ENCODE results near the gene MPZL1.
A peak's percentile ranks its signal among the peaks of the same experiment; 100 is the strongest.
"Not testable (repeated sequence)": the region's sequence is repeated elsewhere in the genome, so short reads cannot be mapped to it uniquely, and the experiment has no call there.

Gene MPZL1

DNA sequence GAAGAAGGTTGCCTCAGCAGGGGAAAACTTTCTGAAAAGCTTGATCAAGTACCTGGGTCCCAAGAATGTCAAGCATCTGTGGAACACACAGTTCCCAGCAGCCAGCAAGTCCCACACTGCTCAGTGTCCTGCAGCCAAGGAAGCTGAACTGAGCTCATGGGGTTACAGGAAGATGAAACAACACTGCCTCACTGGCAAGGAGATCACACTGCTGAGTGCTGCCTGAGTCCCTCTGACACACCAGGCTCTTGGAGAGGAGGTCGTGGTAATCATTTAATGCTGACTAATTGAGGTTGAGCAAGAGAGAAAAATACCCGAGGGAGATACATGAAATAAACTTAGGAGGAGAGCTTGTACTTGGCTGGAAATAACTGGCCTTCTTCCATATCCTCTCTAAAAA, 75.2 kb downstream of the MPZL1 start:
- intact Hi-C loops (cut with micrococcal nuclease): no loop called here
- Mint-ChIP-seq H3K9me3 (no peaks in the 10 kb centered on the region), H3K36me3 (ENCODE audit: low read depth) (peaks cover 6% of the 10 kb centered on the region), H3K4me1 (ENCODE audit: low read depth) (peaks cover 10% of the 10 kb centered on the region), H3K4me3 (no peak overlapping the region), H3K27me3 (no peaks in the 10 kb centered on the region), H3K27ac (peak overlapping the region; percentile 58)

DNA sequence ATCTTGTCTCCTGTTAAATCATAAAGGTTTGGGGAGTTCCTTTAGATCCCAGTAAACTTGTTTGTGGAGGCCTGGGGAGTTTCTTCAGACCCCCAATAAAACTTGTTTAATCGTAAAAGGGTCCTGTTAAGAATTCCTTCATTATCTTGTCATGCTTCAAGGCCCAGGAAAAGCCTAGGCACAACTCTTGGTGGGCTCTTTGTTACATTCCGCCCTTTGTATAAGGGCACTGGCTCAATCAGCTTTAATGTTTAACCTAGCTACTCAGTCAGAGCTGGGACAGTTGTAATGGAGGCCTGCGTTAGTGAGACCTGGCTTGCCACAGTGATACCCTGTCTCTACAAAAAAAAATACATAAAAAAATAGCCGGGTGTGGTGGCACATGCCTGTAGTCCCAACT, 77.2 kb downstream of the MPZL1 start:
- Mint-ChIP-seq H3K36me3 (ENCODE audit: low read depth) (no peaks in the 10 kb centered on the region), H3K4me1 (ENCODE audit: low read depth) (peaks cover 14% of the 10 kb centered on the region), H3K27ac (no peak overlapping the region), H3K9me3 (no peaks in the 10 kb centered on the region), H3K27me3 (no peaks in the 10 kb centered on the region), H3K4me3 (no peak overlapping the region)
- intact Hi-C loops (cut with micrococcal nuclease): no loop called here

DNA sequence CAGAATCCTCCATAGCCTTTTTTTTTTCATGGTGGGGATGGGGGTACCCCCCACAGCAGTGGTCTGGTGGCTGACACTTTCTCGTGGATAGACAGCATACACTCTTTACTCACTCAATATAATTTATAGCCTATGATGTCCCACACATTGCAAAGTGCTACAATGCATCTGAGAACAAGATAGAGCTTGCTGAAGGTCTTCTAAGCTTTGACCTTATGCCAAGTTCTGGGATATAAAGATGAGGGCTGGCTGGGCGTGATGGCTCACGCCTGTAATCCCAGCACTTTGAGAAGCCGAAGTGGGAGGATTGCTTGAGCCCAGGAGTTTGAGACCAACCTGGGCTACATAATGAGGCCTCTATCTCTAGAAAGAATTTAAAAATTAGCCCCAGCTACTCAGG, 78.0 kb downstream of the MPZL1 start:
- no peaks in the 10 kb centered on the region for H3K36me3 Mint-ChIP-seq (ENCODE audit: low read depth)
- intact Hi-C loops (cut with micrococcal nuclease): no loop called here
- H3K9me3 Mint-ChIP-seq: no peaks in the 10 kb centered on the region
- H3K27me3 Mint-ChIP-seq: no peaks in the 10 kb centered on the region
- H3K4me3 Mint-ChIP-seq: no peak overlapping the region
- no peak overlapping the region for H3K27ac Mint-ChIP-seq
- H3K4me1 Mint-ChIP-seq (ENCODE audit: low read depth): peaks cover 21% of the 10 kb centered on the region

DNA sequence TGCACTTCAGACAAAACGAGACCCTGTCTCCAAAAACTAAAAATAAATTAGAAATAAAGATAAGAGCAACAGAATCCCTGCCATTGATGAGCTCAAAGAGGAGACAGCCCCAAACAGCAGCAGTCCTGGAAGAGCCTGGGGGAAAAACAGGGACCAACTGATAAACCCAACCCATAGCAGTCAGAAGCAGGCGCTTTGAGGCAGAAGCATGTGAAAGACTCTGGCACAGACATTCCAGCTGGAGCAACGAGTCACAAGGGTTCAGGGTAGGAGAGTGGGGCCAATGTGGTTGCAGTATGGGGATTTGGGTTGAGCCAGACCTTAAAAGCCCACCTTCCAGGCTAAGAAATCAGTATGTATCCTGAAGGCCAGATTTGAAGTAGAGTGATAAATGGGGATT, 78.5 kb downstream of the MPZL1 start:
- Mint-ChIP-seq H3K9me3 (no peaks in the 10 kb centered on the region), H3K4me1 (ENCODE audit: low read depth) (peaks cover 26% of the 10 kb centered on the region), H3K36me3 (ENCODE audit: low read depth) (no peaks in the 10 kb centered on the region), H3K27me3 (no peaks in the 10 kb centered on the region), H3K27ac (no peak overlapping the region), H3K4me3 (no peak overlapping the region)
- intact Hi-C loops (cut with micrococcal nuclease): no loop called here

DNA sequence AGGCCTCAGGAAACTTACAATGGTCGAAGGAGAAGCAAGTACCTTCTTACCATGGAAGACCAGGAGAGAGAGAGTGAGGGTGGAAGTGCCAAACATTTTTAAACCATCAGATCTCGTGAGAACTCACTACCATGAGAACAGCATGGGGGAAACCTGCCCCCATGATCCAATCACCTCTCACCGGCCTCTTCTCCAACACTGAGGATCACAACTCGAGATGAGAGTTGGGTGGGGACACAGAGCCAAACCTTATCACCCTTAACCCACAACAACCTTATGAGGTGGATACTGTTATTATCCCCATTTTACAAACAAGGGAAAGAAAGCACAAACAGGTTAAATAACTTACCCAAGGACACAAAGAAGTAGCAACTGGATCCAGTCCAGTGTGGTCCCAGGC, 80.5 kb downstream of the MPZL1 start:
- intact Hi-C loops (cut with micrococcal nuclease): no loop called here
- Mint-ChIP-seq H3K27ac (no peak overlapping the region), H3K36me3 (ENCODE audit: low read depth) (no peaks in the 10 kb centered on the region), H3K27me3 (no peaks in the 10 kb centered on the region), H3K4me3 (no peak overlapping the region), H3K4me1 (ENCODE audit: low read depth) (peaks cover 24% of the 10 kb centered on the region), H3K9me3 (no peaks in the 10 kb centered on the region)

DNA sequence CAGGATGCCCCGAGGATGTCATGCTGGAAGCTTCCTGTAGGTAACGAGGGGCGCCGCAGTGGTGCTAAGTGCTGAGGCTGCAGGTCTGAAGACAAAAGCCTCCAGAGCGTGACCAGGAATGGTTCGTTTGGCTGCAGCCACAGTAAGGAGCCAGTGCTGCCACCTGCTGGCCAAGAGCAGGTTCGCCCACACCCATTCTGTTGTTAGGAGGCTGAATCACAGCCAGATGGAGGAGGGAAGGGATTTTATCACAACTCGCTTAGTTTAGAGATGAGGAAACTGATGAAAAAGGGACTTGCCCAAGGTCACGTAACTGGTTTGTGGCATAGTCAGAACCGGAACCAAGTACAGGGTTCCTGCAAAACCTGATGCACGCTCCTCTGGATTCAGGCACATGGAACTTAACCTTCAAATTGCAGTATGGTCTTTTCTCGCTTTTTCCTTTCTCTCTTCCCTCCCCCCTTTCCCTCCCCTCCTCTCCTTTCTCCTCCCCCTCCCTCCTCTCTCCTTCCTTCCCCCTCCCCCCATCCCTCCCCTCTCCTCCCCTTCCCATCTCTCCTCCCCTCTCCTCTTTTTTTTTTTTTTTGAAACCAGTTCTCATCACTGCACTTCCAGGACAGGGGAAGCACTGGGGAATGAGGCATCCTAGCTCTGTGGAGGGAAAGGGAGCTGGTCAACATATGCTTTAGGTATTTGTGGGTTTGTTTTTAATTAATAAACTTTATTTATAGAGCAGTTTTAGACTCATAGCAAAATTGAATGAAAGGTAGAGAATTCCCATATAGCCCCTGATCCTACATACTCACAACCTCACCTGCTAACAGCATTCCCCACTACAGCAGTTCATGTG, 81.8 kb downstream of the MPZL1 start:
- Mint-ChIP-seq H3K4me3 (peak overlapping the region; percentile 55), H3K27ac (peak overlapping the region; percentile 9), H3K27me3 (no peaks in the 10 kb centered on the region), H3K9me3 (no peaks in the 10 kb centered on the region), H3K36me3 (ENCODE audit: low read depth) (no peaks in the 10 kb centered on the region), H3K4me1 (ENCODE audit: low read depth) (peaks cover 22% of the 10 kb centered on the region)
- intact Hi-C loops (cut with micrococcal nuclease): loop anchor here (1.0 kb wide), 1 partner anchor 81 kb away; no protein-coding TSS in a partner anchor

DNA sequence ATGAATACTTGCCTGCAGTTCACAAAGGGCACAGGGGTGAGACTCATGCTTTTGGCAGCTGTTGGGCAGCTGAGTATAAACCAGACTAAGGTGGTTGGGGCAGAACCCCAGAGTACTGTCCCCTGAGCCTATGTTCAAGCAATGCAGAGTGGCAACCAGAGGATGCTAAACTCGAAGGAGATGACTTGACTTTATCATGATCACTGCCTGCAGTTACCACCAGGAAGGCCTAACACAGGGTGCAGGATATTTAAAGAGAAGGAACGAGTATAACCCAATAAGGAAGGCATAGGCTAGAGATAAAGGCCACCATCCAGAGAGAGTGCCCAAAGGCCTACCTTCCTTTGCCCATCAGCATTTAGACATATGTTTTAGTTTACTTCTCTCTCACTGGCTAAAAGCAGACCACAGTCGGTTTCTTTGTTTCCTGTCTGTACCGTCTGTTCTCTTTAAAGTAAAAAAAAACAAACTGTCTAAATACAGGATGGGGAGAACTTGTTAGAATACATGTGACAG, 83.3 kb downstream of the MPZL1 start:
- no peak overlapping the region for H3K4me3 Mint-ChIP-seq
- H3K4me1 Mint-ChIP-seq (ENCODE audit: low read depth): peaks cover 22% of the 10 kb centered on the region
- peak overlapping the region; percentile 9 for H3K27ac Mint-ChIP-seq
- H3K27me3 Mint-ChIP-seq: no peaks in the 10 kb centered on the region
- no peaks in the 10 kb centered on the region for H3K36me3 Mint-ChIP-seq (ENCODE audit: low read depth)
- H3K9me3 Mint-ChIP-seq: no peaks in the 10 kb centered on the region
- intact Hi-C loops (cut with micrococcal nuclease): no loop called here

DNA sequence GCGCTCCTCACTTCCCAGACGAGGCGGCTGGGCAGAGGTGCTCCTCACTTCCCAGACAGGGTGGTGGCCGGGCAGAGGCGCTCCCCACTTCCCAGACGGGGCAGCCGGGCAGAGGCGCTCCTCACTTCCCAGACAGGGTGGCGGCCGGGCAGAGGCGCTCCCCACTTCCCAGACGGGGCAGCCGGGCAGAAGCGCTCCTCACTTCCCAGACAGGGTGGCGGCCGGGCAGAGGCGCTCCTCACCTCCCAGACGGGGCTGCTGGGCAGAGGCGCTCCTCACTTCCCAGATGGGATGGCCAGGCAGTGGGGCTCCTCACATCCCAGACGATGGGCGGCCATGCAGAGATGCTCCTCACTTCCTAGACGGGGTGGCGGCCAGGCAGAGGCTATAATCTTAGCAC, 84.5 kb downstream of the MPZL1 start:
- H3K27ac Mint-ChIP-seq; H3K36me3 Mint-ChIP-seq (ENCODE audit: low read depth); H3K27me3 Mint-ChIP-seq; H3K4me3 Mint-ChIP-seq; H3K9me3 Mint-ChIP-seq; intact Hi-C loops (cut with micrococcal nuclease): not testable (repeated sequence)
- H3K4me1 Mint-ChIP-seq (ENCODE audit: low read depth): peaks cover 22% of the 10 kb centered on the region

DNA sequence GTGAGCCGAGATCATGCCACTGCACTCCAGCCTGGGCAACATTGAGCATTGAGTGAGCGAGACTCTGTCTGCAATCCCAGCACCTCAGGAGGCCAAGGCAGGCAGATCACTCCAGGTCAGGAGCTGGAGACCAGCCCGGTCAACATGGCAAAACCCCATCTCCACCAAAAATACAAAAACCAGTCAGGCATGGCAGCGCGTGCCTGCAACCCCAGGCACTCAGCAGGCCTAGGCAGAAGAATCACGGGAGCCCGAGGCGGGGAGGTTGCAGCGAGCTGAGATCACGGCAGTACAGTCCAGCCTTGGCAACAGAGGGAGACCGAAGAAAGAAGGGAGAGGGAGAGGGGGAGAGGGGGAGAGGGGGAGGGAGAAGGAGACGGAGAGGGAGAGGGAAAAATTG, 84.9 kb downstream of the MPZL1 start:
- H3K27me3 Mint-ChIP-seq; H3K27ac Mint-ChIP-seq; H3K9me3 Mint-ChIP-seq; H3K36me3 Mint-ChIP-seq (ENCODE audit: low read depth); H3K4me3 Mint-ChIP-seq; intact Hi-C loops (cut with micrococcal nuclease): not testable (repeated sequence)
- peaks cover 22% of the 10 kb centered on the region for H3K4me1 Mint-ChIP-seq (ENCODE audit: low read depth)

DNA sequence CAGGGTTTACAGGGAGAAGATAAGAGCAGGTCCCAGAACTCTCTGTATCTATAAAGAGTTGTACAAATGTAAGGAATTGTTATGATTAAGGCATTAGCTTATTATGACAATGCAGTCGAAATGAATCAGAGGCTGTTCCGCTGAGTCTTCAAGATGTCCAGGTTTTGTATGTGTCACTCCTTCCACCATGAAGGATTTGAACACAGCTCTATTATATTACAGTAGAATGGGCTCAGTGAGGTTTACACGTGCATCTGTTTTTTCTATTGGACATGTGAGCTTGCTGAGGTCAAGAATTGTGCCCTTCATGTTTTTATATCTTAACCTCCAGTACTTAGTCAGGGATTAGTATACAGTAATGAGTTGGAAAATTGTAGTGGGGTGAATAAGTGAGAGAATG, 86.3 kb downstream of the MPZL1 start:
- Mint-ChIP-seq H3K36me3 (ENCODE audit: low read depth) (no peaks in the 10 kb centered on the region), H3K9me3 (peaks cover 13% of the 10 kb centered on the region), H3K4me1 (ENCODE audit: low read depth) (peaks cover 21% of the 10 kb centered on the region), H3K27ac (no peak overlapping the region), H3K27me3 (no peaks in the 10 kb centered on the region), H3K4me3 (no peak overlapping the region)
- intact Hi-C loops (cut with micrococcal nuclease): no loop called here

DNA sequence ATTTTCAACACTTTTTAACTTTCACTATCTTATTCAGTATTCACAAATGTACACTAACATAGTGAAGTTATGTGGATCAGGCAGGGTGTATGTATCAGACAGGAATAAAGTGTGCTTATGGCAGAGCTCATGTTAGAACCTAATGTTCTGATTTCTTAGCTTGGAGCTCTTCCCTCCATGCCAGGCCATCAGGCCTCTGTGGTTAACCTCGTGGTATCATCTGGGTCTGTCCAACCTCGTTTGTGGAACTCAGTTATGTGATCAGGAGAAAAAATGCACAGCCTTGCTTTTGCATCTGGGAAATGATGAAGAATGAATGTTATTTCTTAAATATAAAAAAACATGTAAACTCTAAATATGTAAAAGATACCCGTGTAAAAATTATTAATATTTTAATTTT, 86.9 kb downstream of the MPZL1 start:
- no peak overlapping the region for H3K27ac Mint-ChIP-seq
- peaks cover 16% of the 10 kb centered on the region for H3K4me1 Mint-ChIP-seq (ENCODE audit: low read depth)
- intact Hi-C loops (cut with micrococcal nuclease): no loop called here
- H3K36me3 Mint-ChIP-seq (ENCODE audit: low read depth): no peaks in the 10 kb centered on the region
- H3K9me3 Mint-ChIP-seq: peaks cover 17% of the 10 kb centered on the region
- no peaks in the 10 kb centered on the region for H3K27me3 Mint-ChIP-seq
- no peak overlapping the region for H3K4me3 Mint-ChIP-seq

DNA sequence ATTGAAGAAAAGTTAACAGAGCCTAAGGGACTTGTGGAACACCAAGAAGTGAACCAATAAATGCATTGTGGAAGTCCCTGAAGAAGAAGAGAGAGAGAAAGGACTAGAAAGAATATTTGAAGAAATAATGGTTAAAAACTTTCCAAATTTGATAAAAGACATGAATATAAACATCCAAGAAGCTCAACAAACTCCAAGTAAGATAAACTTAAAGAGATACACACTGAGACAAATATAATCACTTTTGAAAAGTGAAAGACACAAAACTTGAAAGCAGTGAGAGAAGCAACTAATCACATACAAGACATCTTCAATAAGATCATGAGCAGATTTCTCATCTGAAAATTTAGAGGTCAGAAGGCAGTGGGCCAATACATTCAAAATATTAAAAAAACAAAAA, 91.2 kb downstream of the MPZL1 start:
- Mint-ChIP-seq H3K4me1 (ENCODE audit: low read depth) (no peaks in the 10 kb centered on the region), H3K9me3 (peaks cover 35% of the 10 kb centered on the region), H3K27ac (no peak overlapping the region), H3K36me3 (ENCODE audit: low read depth) (no peaks in the 10 kb centered on the region), H3K27me3 (no peaks in the 10 kb centered on the region), H3K4me3 (no peak overlapping the region)
- intact Hi-C loops (cut with micrococcal nuclease): no loop called here

DNA sequence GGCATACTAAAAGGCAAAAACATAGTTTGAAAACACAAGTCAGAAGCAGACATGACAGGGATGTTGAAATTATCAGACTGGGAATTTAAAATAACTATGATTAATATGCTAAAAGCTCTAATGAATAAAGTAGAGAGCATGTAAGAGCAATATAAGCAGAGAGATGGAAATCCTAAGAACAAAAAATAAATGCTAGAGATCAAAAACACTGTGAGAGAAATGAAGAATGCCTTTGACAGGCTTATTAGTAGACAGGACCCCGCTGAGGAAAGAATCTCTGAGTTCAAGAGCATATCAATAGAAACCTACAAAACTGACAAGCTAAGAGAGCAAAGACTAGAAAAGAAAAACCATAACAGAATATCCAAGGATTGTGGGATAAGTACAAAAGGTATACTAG, 93.9 kb downstream of the MPZL1 start:
- intact Hi-C loops (cut with micrococcal nuclease): no loop called here
- Mint-ChIP-seq H3K4me3 (no peak overlapping the region), H3K4me1 (ENCODE audit: low read depth) (peaks cover 7% of the 10 kb centered on the region), H3K9me3 (peaks cover 35% of the 10 kb centered on the region), H3K27me3 (peaks cover under 1% of the 10 kb centered on the region), H3K36me3 (ENCODE audit: low read depth) (no peaks in the 10 kb centered on the region), H3K27ac (no peak overlapping the region)

DNA sequence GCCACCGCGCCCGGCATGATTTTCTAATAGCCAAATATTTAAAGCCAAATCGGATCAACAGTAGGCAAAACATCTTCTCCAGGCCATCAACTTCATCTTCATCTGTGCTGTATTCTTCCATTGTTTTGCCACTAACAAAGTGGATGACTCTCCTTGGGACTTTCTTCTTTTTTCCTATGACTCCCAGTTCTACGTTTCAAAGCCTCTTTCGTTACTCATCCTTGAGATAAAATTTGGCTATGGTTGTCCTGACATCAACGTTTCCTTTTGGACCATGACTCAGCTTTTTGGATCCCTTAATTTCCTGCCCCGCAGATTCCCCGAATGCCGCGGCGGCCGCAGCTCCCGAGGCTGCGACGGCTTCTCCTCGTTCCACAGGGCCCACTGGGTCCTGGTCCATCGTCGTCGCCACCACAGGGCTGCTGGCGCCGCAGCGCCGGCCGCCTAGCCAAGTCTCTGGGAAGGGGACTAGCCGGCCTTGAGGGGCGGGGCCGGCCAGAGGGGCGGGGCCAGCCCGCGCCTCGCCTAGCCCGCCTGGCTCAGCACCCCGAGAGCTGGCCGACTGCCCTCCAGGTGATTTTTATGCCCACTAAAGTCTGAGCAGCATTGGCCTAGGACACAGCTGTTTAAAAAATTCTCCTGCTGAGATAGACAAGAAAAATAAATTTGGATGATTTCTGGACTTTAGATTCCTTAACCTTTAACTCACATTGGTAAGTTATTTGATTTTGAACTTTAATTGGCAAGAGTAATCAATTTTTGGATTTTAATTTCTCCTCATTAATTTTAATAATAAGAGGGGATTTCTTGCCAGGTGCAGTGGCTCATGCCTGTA, 98.3 kb downstream of the MPZL1 start:
- no peaks in the 10 kb centered on the region for H3K36me3 Mint-ChIP-seq (ENCODE audit: low read depth)
- peak overlapping the region; percentile 65 for H3K27ac Mint-ChIP-seq

More for the DNA sequence above, 98.3 kb downstream of the MPZL1 start:
- Mint-ChIP-seq H3K9me3 (peaks cover 11% of the 10 kb centered on the region), H3K4me3 (peak overlapping the region; percentile 83), H3K4me1 (ENCODE audit: low read depth) (peaks cover 7% of the 10 kb centered on the region), H3K27me3 (peaks cover 8% of the 10 kb centered on the region)
- intact Hi-C loops (cut with micrococcal nuclease): no loop called here
